ENCODE data around the gene TTC16.

DNA sequence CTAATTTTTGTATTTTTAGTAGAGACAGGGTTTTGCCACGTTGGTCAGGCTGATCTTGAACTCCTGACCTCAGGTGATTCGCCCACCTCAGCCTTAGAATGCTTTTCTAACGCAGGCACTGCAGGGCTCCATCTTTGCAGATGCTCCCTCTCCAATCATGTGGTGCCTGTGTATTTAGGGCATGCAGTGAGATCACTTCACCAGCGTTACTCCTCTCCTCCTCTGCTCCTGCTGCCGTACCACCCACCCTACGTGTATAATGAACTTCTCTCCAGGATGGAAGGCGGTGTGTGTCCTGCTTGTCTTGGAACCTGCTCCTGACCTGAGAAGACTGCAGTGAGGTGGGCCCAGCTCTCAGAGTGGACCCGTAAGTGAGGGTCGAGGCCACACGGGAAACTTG, 22.7 kb upstream of the TTC16 start:
- no peak for TF ChIP-seq EGR1 (IDR thresholded peaks at IDR 0.05; ENCODE audit: low read depth in 2 of 2)
- TF ChIP-seq FOXA1 (IDR thresholded peaks at IDR 0.05): no peak
- TF ChIP-seq, protein P1, sequence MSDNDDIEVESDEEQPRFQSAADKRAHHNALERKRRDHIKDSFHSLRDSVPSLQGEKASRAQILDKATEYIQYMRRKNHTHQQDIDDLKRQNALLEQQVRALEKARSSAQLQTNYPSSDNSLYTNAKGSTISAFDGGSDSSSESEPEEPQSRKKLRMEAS (IDR thresholded peaks at IDR 0.05): no peak
- no peak for TF ChIP-seq CTCF (IDR thresholded peaks at IDR 0.05; ENCODE audit: low read depth, low read length, missing input control)
- TF ChIP-seq REST (IDR thresholded peaks at IDR 0.05): no peak
- TF ChIP-seq JUND (IDR thresholded peaks at IDR 0.05): no peak
- no peak for TF ChIP-seq SP1 (IDR thresholded peaks at IDR 0.05)
- TF ChIP-seq YY1 (IDR thresholded peaks at IDR 0.05): no peak
- TF ChIP-seq, protein P2, sequence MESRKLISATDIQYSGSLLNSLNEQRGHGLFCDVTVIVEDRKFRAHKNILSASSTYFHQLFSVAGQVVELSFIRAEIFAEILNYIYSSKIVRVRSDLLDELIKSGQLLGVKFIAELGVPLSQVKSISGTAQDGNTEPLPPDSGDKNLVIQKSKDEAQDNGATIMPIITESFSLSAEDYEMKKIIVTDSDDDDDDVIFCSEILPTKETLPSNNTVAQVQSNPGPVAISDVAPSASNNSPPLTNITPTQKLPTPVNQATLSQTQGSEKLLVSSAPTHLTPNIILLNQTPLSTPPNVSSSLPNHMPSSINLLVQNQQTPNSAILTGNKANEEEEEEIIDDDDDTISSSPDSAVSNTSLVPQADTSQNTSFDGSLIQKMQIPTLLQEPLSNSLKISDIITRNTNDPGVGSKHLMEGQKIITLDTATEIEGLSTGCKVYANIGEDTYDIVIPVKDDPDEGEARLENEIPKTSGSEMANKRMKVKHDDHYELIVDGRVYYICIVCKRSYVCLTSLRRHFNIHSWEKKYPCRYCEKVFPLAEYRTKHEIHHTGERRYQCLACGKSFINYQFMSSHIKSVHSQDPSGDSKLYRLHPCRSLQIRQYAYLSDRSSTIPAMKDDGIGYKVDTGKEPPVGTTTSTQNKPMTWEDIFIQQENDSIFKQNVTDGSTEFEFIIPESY (IDR thresholded peaks at IDR 0.05): no peak
- TF ChIP-seq TAF1 (conservative IDR thresholded peaks at IDR 0.05): no peak
